HG02623 (cell line): ENCODE measurements around the gene MVP.
A peak's percentile ranks its signal among the peaks of the same experiment; 100 is the strongest.

Experiments
- ATAC-seq: cut with Tn5 transposase; IDR thresholded peaks from one replicate; pipeline ENCODE4 v1.9.1; 2021; ENCODE audit warnings: moderate library complexity; ENCODE audit not compliant: unreplicated experiment

Gene MVP

DNA sequence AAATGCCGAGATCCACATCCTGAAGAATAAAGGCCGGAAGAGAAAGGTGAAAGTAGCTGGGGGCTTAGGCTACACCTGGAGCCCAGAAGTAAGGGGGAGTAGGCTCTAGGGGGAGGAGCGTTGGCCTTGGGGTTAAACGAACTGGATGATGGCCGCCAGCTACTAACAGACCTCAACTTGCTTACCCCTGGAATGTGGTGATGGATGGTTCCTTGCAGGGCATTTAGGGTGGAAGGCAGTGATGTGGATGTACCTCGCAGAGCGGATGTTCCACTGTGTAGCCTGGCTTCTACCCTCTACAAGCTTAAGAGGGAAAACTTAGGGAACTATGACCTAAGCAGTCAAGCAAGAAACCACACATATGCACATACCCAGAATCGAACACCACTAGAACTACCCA is 16.2 kb upstream of the MVP start:
- ATAC-seq, result no peak

- no peak for ATAC-seq
Observed at GRCh38 chr16:29804455-29805231, 15.6 kb upstream of the MVP start.

- ATAC-seq, result peak; percentile 37
Observed at GRCh38 chr16:29805232-29806098, 14.8 kb upstream of the MVP start.

DNA sequence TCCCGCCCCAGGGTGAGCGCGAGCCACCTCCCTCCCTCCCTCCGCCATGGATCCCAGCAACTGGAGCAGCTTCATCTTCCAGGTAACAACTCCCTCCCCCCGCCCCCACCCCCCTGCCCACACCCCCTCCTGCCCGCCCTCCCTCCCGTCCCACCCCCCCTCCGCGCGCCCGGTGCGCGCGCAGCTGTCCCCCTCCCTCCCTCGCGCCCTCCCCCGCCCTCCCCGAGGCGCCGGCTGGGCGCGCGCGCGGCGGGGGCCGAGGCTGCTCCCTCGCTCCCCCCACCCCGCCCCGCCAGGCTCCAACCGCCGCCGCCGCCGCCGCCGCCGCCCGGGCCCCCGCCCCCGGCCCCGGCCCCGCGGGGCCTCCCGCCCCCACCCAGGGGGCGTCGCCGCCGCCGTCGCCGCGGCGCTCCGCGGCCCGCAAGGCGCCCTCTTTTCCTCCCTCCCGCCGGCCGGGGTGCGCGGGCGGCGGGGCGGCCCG is 14.1 kb upstream of the MVP start, which contains the start of gene MAZ:
Gene MAZ (plus strand): TSS at position 431 of the 481 bp plus-strand sequence. CDS start 173 bp downstream, outside the sequence.
- no peak for ATAC-seq

GRCh38 chr16:29806641-29807425 is 13.4 kb upstream of the MVP start:
- ATAC-seq, result no peak

- ATAC-seq, result no peak
Observed at GRCh38 chr16:29807426-29808218, 12.6 kb upstream of the MVP start.

DNA sequence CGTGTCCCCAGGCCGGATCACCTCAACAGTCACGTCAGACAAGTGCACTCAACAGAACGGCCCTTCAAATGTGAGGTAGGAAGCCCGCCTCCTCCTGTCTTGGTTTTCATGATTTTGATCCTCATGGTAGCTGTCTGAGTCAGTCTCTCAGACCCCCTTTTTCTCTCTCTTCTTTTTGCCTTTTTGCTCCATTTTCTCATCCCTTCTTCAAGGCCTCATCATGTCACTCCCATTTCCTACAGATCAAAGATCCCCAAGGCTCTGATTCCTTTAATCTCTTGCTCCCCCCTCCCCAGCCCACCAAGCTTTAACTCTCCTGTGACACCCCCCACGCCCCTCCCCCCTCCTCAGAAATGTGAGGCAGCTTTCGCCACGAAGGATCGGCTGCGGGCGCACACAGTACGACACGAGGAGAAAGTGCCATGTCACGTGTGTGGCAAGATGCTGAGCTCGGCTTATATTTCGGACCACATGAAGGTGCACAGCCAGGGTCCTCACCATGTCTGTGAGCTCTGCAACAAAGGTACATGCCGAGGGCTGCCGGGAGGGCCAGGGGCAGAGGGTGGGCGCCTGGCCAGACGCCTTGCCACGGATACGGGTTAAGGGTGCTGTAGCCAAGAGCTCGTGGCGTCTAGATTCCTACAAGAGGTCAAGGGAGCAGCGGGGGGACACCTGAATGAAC is 11.9 kb upstream of the MVP start:
- ATAC-seq, result no peak

- no peak for ATAC-seq
Observed at GRCh38 chr16:29809031-29809747, 11.1 kb upstream of the MVP start.

DNA sequence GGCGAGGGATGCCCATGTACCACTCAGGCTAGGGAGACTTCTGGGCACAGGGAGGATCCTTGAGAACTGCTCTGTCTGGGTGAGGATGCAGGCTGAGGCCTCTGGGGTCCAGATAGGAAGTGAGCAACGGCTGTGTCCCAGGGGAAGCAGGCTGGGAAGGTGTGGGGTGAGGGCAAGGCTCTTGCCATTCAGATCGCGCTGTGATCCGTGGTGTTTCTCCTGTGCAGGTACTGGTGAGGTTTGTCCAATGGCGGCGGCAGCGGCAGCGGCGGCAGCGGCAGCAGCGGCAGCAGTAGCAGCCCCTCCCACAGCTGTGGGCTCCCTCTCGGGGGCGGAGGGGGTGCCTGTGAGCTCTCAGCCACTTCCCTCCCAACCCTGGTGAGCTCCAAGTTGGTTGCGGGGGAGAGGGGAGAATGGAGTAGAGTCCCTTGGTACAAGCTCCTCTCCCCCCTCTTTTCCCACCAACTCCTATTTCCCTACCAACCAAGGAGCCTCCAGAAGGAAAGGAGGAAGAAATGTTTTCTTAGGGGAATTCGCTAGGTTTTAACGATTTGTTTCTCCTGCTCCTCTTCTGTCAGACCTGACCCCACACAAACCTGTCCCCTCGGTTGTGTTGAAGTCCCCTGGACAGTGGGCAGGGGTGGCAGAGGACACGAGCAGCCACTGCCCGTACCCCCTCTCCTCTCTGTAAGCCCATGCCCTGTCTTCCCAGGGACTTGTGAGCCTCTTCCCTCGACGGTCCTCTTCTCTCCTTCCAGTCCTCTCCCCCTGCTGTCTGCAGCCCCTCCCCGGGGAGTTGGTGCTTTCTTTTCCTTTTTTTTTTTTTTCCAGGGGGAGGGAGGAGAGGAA is 10.2 kb upstream of the MVP start:
- ATAC-seq, result no peak

DNA sequence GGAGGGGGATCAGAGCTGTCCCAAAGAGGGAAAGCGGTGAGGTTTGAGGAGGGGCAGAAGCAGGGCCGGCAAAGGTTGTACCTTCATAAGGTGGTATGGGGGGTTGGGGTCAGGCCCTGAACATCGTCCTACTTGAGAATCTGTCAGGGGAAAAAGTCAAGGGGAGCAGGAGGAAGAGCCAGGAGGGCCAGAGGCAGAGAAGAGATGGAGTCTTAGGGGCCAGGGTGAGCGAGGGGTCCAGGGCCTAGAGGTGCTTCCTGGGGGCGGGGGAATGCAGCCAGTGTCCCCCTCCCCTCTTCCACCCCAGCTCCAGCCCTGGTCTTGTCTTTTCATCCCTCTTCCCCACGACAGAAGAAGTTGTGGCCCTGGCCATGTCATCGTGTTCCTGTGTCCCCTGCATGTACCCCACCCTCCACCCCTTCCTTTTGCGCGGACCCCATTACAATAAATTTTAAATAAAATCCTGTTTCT is 9.5 kb upstream of the MVP start:
- ATAC-seq, result no peak

DNA sequence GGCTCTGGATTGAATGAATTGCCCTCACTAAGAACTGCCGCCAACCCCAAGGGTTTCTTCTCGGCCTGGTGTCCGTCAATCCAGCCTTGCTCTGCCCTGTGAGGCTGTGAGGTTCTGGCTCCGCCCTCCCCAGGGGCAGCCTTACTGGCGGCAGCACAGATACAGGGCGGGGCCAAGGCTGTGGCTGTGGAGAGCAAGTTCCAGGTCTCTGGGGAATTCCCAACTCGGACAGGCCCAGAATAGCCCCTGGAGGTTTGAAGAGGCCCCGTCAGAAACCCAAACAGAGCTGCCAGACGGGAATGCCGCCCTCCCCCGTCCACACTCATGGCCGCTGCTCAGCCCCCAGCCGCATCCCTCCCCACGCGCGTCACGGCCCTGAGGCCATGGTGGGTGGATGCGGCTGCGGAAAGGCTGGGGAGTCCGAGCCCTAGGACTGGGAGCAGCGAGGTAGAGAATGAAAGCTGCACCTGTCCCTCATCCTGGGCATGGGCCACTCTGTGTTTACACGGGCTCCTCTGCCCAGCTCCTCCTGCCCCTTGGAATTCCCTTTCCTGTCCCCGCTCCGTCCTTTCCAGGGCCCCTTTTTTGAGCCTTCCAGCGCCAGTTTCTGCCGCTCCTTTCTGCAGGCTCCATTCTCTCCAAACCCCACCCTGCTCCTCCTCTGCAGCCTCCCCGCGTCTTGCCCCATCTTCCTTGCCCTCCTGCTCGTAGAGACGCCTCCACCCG is 8.9 kb upstream of the MVP start:
- no peak for ATAC-seq

- ATAC-seq, result no peak
Observed at GRCh38 chr16:29811896-29812665, 8.2 kb upstream of the MVP start, which contains the start of gene PRRT2. TSS of gene PRRT2 (plus strand) at chr16:29812193. CDS start at chr16:29813055, 862 bp downstream.

- no peak for ATAC-seq
Observed at GRCh38 chr16:29812754-29813643, 7.3 kb upstream of the MVP start.

DNA sequence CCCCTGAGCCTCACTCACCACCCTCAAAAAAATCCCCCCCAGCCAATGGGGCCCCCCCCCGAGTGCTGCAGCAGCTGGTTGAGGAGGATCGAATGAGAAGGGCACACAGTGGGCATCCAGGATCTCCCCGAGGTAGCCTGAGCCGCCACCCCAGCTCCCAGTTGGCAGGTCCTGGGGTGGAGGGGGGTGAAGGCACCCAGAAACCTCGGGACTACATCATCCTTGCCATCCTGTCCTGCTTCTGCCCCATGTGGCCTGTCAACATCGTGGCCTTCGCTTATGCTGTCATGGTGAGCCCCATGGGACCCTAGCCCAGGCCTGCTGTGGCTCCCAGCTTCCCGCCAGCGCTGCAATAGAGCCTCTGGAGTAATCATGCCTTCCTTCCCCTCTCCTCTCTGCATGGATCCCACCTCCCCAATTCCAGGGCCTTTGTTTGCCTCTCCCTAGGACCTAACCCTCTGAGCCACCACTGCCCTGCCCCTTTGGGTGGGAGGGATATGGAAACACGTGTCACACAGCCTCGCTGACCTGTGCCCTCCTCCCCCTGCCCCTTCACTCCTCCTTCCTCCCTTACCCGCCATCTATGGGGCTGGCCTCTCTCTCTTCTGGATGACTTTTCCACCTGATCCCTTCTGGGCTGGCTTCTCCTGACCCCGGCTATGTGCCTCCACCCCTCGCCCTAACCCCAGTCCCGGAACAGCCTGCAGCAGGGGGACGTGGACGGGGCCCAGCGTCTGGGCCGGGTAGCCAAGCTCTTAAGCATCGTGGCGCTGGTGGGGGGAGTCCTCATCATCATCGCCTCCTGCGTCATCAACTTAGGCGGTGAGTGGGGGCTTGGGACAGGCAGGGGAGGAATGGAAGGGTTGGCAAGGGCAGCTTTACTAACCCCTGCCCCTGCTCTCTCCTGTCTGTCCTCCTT is 6.4 kb upstream of the MVP start:
- no peak for ATAC-seq
